Trophoblast cell (in vitro differentiated cells and primary cell): Measurements from ENCODE around the gene BAIAP2L1.

ENCODE experiments used
- DNase-seq, 2 donors: peaks; one replicate each; pipeline ENCODE4 v3.0.0-alpha.2; 2016
- H2AFZ ChIP-seq: 2 replicates; pipeline ENCODE4 v1.6.1; 2013; ENCODE audit warnings: low read length, moderate library complexity, mild to moderate bottlenecking; ENCODE audit not compliant: insufficient read depth, poor library complexity
- H2AK5ac ChIP-seq: 2 replicates; pipeline ENCODE4 v1.6.1; 2013; ENCODE audit warnings: mild to moderate bottlenecking, low read length
- H2BK120ac ChIP-seq: 2 replicates; pipeline ENCODE4 v1.6.1; 2013; ENCODE audit warnings: low read length, mild to moderate bottlenecking, moderate library complexity; ENCODE audit not compliant: insufficient read depth, poor library complexity
- H2BK12ac ChIP-seq: 2 replicates; pipeline ENCODE4 v1.6.1; 2013; ENCODE audit warnings: mild to moderate bottlenecking, low read length, moderate library complexity
- H2BK5ac ChIP-seq: 2 replicates; pipeline ENCODE4 v1.6.1; 2013; ENCODE audit warnings: low read length, low read depth, moderate library complexity, mild to moderate bottlenecking; ENCODE audit not compliant: poor library complexity
- H3K14ac ChIP-seq: 2 replicates; pipeline ENCODE4 v1.6.1; 2013; ENCODE audit warnings: mild to moderate bottlenecking, low read length
- H3K18ac ChIP-seq: 2 replicates; pipeline ENCODE4 v1.6.1; 2013; ENCODE audit warnings: mild to moderate bottlenecking, low read length
- H3K23ac ChIP-seq: 2 replicates; pipeline ENCODE4 v1.6.1; 2013; ENCODE audit warnings: low read length
- H3K27ac ChIP-seq: 2 replicates; pipeline ENCODE4 v1.5.1; 2013; ENCODE audit warnings: low read depth, mild to moderate bottlenecking, inconsistent platforms, low read length, moderate library complexity
- H3K27me3 ChIP-seq: 2 replicates; pipeline ENCODE4 v1.6.1; 2013; ENCODE audit warnings: inconsistent platforms, mild to moderate bottlenecking, low read length, moderate library complexity; ENCODE audit not compliant: insufficient read depth
- H3K36me3 ChIP-seq, 2 experiments: 1 replicate in 1 of 2; 2 replicates in 1 of 2; pipeline ENCODE4 v1.6.1; 2013; ENCODE audit warnings: low read length in 2 of 2, mild to moderate bottlenecking in 2 of 2, moderate library complexity in 1 of 2; ENCODE audit not compliant: insufficient read depth in 2 of 2, control insufficient read depth in 1 of 2
- H3K4ac ChIP-seq: 2 replicates; pipeline ENCODE4 v1.6.1; 2013; ENCODE audit warnings: low read depth, mild to moderate bottlenecking, low read length, moderate library complexity
- H3K4me1 ChIP-seq, 2 experiments: 1 replicate in 1 of 2; 2 replicates in 1 of 2; pipeline ENCODE4 v1.6.1; 2013; ENCODE audit warnings: low read length in 2 of 2, mild to moderate bottlenecking in 2 of 2, moderate library complexity in 1 of 2; ENCODE audit not compliant: insufficient read depth in 2 of 2, control insufficient read depth in 1 of 2
- H3K4me2 ChIP-seq: 2 replicates; pipeline ENCODE4 v1.6.1; 2013; ENCODE audit warnings: inconsistent platforms, mild to moderate bottlenecking, low read length, moderate library complexity
- H3K4me3 ChIP-seq: 2 replicates; pipeline ENCODE4 v1.5.1; 2013; ENCODE audit warnings: mild to moderate bottlenecking, low read depth, low read length, inconsistent platforms
- H3K79me1 ChIP-seq: one replicate; pipeline ENCODE4 v1.6.1; 2013; ENCODE audit warnings: low read length
- H3K79me2 ChIP-seq: 2 replicates; pipeline ENCODE4 v1.6.1; 2013; ENCODE audit warnings: low read length, mild to moderate bottlenecking; ENCODE audit not compliant: control insufficient read depth, insufficient read depth, poor library complexity
- H3K9ac ChIP-seq: 2 replicates; pipeline ENCODE4 v1.6.1; 2013; ENCODE audit warnings: mild to moderate bottlenecking, low read length
- H3K9me3 ChIP-seq: 2 replicates; pipeline ENCODE4 v1.6.1; 2013; ENCODE audit warnings: low read depth, mild to moderate bottlenecking, control low read depth, inconsistent platforms, low read length; ENCODE audit not compliant: insufficient read depth
- H4K12ac ChIP-seq: 2 replicates; pipeline ENCODE4 v1.6.1; 2013; ENCODE audit warnings: low read depth, mild to moderate bottlenecking, low read length, moderate library complexity
- H4K8ac ChIP-seq: 2 replicates; pipeline ENCODE4 v1.6.1; 2013; ENCODE audit warnings: low read depth, mild to moderate bottlenecking, low read length, moderate library complexity
- H4K91ac ChIP-seq: one replicate; pipeline ENCODE4 v1.6.1; 2013; ENCODE audit warnings: low read depth, mild to moderate bottlenecking, low read length, moderate library complexity
- WGBS: extraction: QIAGEN DNeasy Blood & Tissue Kit; methylation state at CpG from one replicate; pipeline ENCODE4 v1.1.7; 2013; ENCODE audit warnings: missing lambda C conversion rate; ENCODE audit not compliant: insufficient read length, insufficient coverage; ENCODE audit errors: extremely low coverage; 5-methylcytosine and 5-hydroxymethylcytosine counted together

The BAIAP2L1 gene

GRCh38 chr7:98283127-98283886 lies 117.6 kb downstream of the BAIAP2L1 start:
- whole genome bisulfite sequencing, result no CpG with 5 or more reads among the region's 19 CpGs
- peaks cover 47 to 61% of the 10 kb centered on the region in 2 experiments for H3K4me1 ChIP-seq
- no peak overlapping the region for H2AFZ ChIP-seq
- peak overlapping the region; percentile 88 for H3K4ac ChIP-seq
- H3K4me2 ChIP-seq, result peak overlapping the region; percentile 88
- H2AK5ac ChIP-seq, result peak overlapping the region; percentile 87
- peak overlapping the region; percentile 71 for H3K18ac ChIP-seq
- H2BK120ac ChIP-seq, result peak overlapping the region; percentile 0
- peaks cover 21 to 33% of the 10 kb centered on the region in 2 experiments for H3K36me3 ChIP-seq
- H3K9me3 ChIP-seq, result no peaks in the 10 kb centered on the region
- peak overlapping the region; percentile 6 for H2BK12ac ChIP-seq
- H3K9ac ChIP-seq, result peak overlapping the region; percentile 59
- peak overlapping the region; percentile 31 for H4K12ac ChIP-seq
- H3K79me2 ChIP-seq, result peaks cover 55% of the 10 kb centered on the region
- peak overlapping the region; percentile 62 for H4K8ac ChIP-seq
- peak in 1 of 2 donors; percentile 55 for DNase-seq
- H3K23ac ChIP-seq, result no peak overlapping the region
- H2BK5ac ChIP-seq, result peak overlapping the region; percentile 65
- peak overlapping the region; percentile 44 for H3K4me3 ChIP-seq
- H4K91ac ChIP-seq, result peak overlapping the region; percentile 41
- no peaks in the 10 kb centered on the region for H3K27me3 ChIP-seq
- H3K27ac ChIP-seq, result peak overlapping the region; percentile 86
- H3K79me1 ChIP-seq, result peaks cover 50% of the 10 kb centered on the region
- peak overlapping the region; percentile 81 for H3K14ac ChIP-seq

- Histone ChIP-seq H3K18ac (peak overlapping the region; percentile 87), H2BK12ac (no peak overlapping the region), H3K36me3 (peaks cover 15 to 27% of the 10 kb centered on the region in 2 experiments), H4K12ac (peak overlapping the region; percentile 10), H3K79me2 (peaks cover 54% of the 10 kb centered on the region), H3K23ac (no peak overlapping the region), H3K27ac (peak overlapping the region; percentile 86), H3K4me3 (peak overlapping the region; percentile 79), H3K79me1 (peaks cover 49% of the 10 kb centered on the region), H3K27me3 (no peaks in the 10 kb centered on the region), H3K4me1 (peaks cover 47 to 55% of the 10 kb centered on the region in 2 experiments), H3K9ac (peak overlapping the region; percentile 62), H3K14ac (peak overlapping the region; percentile 93), H4K8ac (no peak overlapping the region), H3K4ac (peak overlapping the region; percentile 88), H2BK5ac (peak overlapping the region; percentile 89), H3K9me3 (no peaks in the 10 kb centered on the region), H4K91ac (peak overlapping the region; percentile 59), H2BK120ac (peak overlapping the region; percentile 80), H2AK5ac (peak overlapping the region; percentile 97), H3K4me2 (peak overlapping the region; percentile 88), H2AFZ (no peak overlapping the region)
- DNase-seq, result no peak
- WGBS, result no CpG with 5 or more reads among the region's 16 CpGs
These were observed 118.2 kb downstream of the BAIAP2L1 start for GRCh38 chr7:98282703-98283102.

- H3K14ac ChIP-seq, result peak overlapping the region; percentile 93
- peak overlapping the region; percentile 59 for H4K91ac ChIP-seq
- peaks cover 14 to 20% of the 10 kb centered on the region in 2 experiments for H3K36me3 ChIP-seq
- H2BK120ac ChIP-seq, result peak overlapping the region; percentile 80
- H4K12ac ChIP-seq, result peak overlapping the region; percentile 10
- H3K79me1 ChIP-seq, result peaks cover 44% of the 10 kb centered on the region
- peak overlapping the region; percentile 89 for H2BK5ac ChIP-seq
- H3K4me3 ChIP-seq, result peak overlapping the region; percentile 79
- H3K9me3 ChIP-seq, result no peaks in the 10 kb centered on the region
- H2AFZ ChIP-seq, result peak overlapping the region; percentile 44
- peak overlapping the region; percentile 69 for H3K27ac ChIP-seq
- H3K4me2 ChIP-seq, result peak overlapping the region; percentile 88
- peak in 1 of 2 donors; percentile 43 for DNase-seq
- H3K23ac ChIP-seq, result no peak overlapping the region
- H3K18ac ChIP-seq, result peak overlapping the region; percentile 87
- H3K9ac ChIP-seq, result peak overlapping the region; percentile 62
- no CpG with 5 or more reads among the region's 77 CpGs for WGBS
- H4K8ac ChIP-seq, result peak overlapping the region; percentile 77
- H3K4ac ChIP-seq, result peak overlapping the region; percentile 88
- peaks cover 47% of the 10 kb centered on the region for H3K79me2 ChIP-seq
- no peaks in the 10 kb centered on the region for H3K27me3 ChIP-seq
- H2BK12ac ChIP-seq, result no peak overlapping the region
- H3K4me1 ChIP-seq, result peaks cover 41 to 49% of the 10 kb centered on the region in 2 experiments
- H2AK5ac ChIP-seq, result peak overlapping the region; percentile 97
These were observed 118.9 kb downstream of the BAIAP2L1 start for GRCh38 chr7:98281757-98282606.
